SKM-1 treated with dmso at 0.1 percent for 144 hours (cell line): ENCODE measurements around the gene TNFRSF13B.
"Not testable (repeated sequence)": the region's sequence is repeated elsewhere in the genome, so short reads cannot be mapped to it uniquely, and the experiment has no call there.

ENCODE experiments used
- DNase-seq: peaks from one replicate; lab custom pipeline; 2025; ENCODE audit not compliant: unreplicated experiment; lab: John Stamatoyannopoulos, UW

TNFRSF13B gene

GRCh38 chr17:16987066-16987829, 15.3 kb upstream of the TNFRSF13B start:
- no peak for DNase-seq

GRCh38 chr17:16986391-16986790, 14.5 kb upstream of the TNFRSF13B start:
- DNase-seq = no peak

GRCh38 chr17:16981928-16982327, 10.0 kb upstream of the TNFRSF13B start:
- DNase-seq = no peak

- no peak for DNase-seq
Observed at GRCh38 chr17:16980813-16981731, 9.2 kb upstream of the TNFRSF13B start.

DNA sequence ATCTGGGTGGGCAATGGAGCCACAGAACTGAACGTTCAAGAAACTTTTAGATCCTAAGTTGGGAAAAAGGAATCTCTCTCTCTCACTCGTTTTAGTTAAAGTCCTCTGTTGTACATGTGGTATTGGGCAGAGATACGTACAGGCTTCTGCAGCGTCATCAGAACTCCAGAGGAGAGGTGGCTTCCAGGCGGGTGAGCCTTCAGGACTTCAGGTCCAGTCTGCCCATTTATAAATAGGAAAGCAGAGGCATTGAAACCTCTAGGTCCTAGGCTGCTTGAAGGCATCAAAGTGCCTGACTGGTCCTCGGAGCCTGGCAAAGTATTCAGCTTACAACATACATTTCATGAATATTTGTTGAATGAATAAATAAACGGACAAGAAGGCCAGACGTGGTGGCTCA, 8.1 kb upstream of the TNFRSF13B start:
- DNase-seq = no peak

DNA sequence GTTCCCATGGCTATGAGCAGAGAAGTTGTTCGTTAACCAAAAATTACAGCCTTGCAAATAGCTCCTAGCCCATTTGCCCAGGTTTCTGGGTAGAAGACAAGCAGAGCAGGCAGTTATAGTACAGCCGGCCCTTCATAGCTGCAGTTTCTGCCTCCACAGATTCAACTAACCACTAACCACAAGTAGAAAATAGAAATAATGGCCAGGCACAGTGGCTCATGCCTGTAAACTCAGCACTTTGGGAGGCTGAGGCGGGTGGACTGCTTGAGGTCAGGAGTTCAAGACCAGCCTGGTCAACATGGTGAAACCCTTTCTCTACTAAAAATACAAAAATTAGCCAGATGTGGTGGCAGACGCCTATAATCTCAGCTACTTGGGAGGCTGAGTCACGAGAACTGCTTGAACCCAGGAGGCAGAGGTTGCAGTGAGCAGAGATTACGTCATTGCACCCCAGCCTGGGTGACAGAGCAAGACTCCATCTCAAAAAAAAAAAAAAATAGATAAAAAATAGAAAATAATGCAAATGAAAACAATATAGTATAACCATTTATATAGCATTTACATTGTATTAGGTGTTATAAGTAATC, 7.4 kb upstream of the TNFRSF13B start:
- not testable (repeated sequence) for DNase-seq

GRCh38 chr17:16977932-16978331, 6.0 kb upstream of the TNFRSF13B start:
- no peak for DNase-seq

DNA sequence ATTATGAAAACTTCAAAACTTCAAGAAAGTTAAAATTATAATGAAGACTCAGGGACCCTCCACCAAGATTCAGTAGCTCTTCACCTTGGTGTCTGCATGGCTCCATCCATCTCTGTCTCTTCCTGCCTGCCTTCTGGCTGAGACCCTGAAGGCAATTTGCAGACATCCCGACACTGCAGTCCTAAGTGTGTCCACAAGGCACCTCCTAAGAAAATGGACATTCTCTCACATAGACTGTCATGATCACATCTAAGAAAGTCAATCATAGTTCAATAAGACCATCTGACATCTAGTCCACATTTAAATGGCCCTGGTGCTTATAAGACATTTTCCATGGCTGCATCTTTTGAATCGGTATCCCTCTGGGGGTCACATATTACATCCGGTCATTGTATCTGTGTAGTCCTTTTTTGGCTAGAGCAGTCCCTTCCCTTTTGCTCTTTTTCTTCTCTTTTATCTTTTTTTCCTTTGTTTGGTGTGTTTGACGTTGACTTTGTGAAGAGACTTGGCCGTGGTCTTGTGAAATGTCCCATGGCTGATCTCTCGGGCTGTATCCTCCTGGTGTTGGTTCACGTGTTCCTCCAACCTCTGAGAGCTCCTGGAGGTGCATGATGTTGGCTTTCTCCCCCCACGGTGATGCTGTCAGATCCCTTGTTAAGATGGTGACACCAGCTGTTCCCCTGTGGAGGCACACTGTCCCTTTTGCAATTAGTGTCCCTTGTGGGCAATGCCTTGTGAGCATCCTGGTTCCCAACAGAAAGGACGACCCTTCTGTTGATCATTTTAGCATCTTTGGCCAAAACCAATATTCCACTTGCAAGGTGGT, 5.0 kb upstream of the TNFRSF13B start:
- DNase-seq = no peak

GRCh38 chr17:16975744-16976625, 4.1 kb upstream of the TNFRSF13B start:
- no peak for DNase-seq

DNA sequence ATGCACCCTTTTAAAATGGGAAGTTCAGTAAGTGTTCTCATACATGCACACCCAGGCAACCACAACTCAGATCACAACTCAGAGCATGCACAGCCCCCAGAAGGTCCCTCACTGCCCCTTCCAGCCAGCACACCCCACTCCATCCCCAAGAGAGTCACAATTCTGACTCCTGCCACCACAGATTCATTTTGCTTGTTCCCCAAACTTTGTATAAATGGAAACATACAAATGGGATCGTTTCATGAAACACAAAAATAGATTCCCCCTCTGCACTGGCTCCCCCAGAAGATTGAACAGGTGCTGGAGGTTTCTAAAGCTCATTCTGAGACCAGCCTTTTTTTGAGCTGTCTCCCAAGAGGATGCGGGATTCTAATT, 3.3 kb upstream of the TNFRSF13B start:
- DNase-seq = no peak

- no peak for DNase-seq
Observed at GRCh38 chr17:16974569-16975276, 2.8 kb upstream of the TNFRSF13B start.

GRCh38 chr17:16973760-16974540, 2.0 kb upstream of the TNFRSF13B start:
- DNase-seq = no peak

GRCh38 chr17:16973043-16973442, 1.1 kb upstream of the TNFRSF13B start:
- not testable (repeated sequence) for DNase-seq

DNA sequence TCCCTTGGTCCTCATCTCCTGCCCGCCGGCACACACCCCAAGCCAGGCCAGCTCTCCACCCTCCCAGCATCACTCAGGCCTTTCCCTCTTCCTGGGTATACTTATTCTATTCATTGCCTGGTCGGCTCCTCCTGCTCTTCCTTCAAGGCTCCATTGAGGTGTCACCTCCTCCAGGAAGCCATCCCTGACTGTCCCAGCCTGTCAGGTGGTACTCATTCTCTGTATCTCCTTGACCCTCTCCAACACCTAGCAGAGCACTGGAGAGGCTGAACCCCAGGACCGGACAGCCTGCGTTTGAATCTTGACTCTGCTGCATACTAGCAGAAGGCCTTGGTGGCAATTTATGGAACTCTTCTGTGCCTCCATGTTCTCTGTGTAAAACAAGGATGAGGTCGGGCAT, 428 bp upstream of the TNFRSF13B start:
- DNase-seq = no peak

DNA sequence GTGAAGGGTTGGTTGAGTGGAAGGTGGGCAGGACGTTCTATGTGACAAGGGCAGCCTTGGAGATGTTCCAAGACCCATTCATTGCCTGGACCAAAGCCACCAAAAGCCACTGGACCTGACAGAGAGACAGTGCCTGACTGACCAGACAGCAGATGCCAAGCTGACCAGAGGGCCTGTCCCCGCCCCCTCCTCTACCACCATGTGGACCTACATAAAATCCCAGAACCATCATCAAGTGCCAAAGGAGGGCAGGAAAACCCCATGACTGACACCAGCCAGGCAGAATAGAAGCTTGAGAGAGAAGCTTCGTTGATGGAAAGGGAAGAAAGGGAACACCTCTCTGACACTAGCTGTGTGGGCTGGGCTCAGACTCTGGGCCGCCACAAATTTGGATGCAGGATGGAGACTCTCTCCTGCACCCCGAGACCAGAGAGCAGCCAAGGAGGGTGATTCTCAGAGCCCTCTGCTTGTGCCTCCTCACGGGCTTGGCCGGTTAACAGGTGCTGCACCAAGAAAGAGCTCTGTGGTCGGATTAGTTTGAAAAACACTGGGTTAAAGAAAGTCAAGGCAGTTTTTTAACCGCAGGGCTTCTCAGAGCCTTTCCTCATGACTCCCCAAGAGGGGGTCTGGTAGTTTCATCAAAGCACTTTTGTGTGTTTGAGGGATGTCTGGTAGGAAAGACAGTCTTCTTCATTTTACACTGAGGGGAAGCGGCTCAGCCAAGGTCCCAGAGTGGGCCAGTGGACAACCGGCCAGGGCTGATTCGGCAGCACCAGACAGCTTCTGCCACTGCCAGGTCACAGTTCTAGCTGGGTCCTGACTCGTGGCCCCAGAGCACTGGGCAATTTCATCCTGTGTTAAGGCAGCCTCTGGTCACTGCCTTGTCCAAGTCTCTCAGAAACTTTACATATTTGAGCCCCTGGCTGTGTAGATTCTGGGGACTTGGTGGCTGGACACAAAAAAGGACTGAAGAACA, 1.7 kb downstream of the TNFRSF13B start:
- no peak for DNase-seq

DNA sequence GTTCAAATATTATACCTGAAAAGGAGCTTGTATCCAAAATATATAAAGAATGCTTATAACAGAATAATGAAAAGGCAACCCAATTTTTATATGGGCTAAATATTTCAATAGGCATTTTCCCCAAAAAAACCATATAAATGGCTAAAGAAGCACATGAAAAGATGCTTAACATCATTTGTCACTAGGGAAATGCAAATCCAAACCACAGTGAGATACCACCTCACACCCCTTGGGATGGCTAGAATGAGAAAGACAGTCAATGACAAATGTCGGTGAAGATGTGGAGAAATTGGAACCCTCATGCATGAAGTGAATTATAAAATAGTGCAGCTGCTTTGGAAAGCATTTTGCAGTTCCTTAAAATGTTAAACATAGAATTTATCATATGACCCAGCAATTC, 3.1 kb downstream of the TNFRSF13B start:
- no peak for DNase-seq

DNA sequence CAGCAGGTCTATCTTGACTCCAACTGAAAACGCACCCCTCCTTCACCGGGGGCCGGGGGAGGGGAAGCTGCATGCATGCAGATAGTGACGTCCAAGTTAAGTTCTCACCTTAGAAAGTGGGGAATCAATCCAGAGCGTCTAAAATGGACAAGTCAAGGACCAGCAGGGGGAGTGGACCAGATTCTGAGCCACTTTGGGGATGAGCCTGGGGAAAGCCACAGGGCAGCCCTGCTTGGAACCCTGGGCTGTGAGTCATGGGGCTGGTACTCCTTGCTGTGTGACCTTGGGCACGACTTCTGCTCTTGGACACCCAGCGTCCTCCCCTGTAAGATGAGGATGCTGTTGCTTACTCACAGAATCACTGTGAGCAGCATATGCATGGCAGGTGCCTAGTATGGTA, 9.1 kb downstream of the TNFRSF13B start:
- no peak for DNase-seq
